GM12872 (cell line): ENCODE results near the gene CCHCR1.

Experiments
- CTCF ChIP-seq: IDR thresholded peaks from 3 replicates; pipeline ENCODE4 v1.5.1; 2011; ENCODE audit warnings: low read depth, mild to moderate bottlenecking, low read length, moderate library complexity; ENCODE audit not compliant: insufficient read depth

The CCHCR1 gene

DNA sequence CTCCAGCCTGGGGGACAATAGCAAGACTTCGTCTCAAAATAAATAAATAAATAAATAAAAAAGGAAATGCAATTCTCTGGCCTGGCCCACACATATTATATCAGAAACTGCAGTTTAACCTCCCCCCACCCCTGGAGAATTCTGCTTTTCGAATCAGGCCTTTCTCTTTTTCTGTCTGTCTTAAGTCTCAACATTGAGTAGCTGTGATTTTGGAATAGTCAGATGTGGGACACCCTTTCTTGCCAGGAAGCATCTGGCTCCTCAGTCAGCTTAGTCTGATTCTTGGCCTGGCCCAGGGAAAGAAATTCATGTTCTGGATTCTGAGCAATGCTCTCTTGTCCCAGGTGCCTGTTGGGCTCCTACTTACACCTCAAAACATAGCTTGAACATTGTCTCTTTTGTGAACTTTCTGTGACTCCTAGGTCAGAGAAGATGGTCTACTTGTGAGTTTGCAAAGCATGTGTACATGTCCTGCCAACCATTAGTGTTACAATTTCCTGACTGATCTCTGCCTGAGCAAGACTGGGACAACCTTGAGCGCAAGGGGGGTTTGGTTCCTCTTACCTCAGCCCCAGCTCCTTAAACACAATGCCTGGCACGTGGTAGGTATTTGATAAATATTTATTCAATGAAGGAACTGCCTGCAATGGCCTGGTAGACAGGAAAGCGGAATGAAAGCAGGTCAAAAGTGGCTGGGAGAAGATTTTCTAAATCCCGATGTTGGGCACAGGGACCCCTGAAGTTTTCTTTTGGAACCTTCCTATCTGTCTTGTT is 36.6 kb upstream of the CCHCR1 start:
- no peak for TF ChIP-seq CTCF

DNA sequence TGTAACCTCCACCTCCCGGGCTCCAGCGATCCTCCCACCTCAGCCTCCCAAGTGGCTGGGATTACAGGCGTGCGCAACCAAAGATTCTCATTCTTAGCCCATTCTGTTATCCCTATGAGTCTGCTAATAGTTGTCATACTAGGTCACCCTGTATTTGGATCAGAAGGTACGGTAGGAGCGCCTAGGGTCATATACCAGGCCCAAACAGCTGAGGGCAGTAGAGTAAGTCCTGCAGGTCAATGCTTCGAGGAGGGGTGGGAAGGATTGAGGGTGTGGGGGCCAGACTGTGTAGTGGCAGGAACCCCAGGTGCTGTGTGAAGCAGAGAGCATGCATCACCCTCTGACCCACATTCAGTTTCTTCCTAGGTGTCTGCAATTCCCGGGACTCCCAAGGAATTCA is 35.6 kb upstream of the CCHCR1 start:
- peak; percentile 41; the same call in 1 of the 3 replicates for TF ChIP-seq CTCF

DNA sequence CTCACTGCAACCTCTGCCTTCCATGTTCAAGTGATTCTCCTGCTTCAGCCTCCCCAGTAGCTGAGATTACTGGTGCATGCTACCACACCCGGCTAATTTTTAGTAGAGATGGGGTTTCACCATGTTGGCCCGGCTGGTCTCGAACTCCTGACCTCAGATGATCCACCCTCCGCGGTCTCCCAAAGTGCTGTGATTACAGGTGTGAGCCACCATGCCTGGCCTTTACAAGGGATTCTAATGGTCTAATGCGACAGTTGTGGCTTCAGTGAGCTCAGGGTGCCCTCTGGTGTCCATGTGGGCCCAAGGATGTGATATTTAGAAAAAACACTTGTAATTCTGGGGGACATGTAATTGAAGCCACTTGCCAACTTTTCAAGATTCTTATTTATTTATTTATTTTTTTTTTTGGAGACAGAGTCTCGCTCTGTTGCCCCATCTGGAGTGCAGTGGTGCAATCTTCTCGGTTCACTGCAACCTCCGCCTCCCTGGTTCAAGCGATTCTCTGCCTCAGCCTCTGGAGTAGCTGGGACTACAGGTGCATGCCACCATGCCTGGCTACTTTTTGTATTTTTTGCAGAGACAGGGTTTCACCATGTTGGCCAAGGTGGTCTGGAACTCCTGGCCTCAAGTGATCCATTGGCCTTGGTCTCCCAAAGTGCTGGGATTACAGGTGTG is 35.0 kb upstream of the CCHCR1 start:
- TF ChIP-seq CTCF = peak; percentile 70

DNA sequence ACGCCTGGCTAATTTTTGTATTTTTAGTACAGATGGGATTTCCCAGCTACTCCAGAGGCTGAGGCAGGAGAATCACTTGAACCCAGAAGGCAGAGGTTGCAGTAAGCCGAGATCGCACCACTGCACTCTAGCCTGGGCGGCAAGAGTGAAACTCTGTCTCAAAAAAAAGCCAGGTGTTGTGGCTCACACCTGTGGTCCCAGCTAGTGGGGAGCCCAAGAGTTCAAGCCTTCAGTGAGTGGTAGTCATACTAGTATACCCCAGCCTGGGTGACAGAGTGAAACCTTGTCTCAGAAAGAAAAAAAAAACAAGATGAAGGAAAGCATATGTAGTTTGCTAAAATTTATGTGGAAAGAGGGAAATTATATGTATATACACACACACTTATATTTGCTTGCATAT is 32.9 kb upstream of the CCHCR1 start:
- TF ChIP-seq CTCF = no peak

DNA sequence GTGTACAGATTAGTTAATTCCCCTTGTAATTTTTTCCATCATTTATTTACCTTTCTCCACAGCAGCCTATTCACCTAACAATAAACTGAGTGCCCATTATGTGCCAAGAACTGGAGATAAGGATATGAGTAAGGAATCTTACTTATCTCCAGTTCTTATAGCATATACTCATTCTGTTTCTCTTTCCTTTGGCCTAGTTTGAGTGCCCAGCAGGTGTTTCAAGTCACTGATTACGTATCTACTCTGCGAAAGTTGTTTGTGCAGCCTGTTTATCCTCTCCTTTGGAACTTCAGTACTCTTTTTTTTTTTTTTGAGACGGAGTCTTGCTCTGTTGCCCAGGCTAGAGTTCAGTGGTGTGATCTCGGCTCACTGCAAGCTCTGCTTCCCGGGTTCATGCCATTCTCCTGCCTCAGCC is 30.2 kb upstream of the CCHCR1 start:
- no peak for TF ChIP-seq CTCF

GRCh38 chr6:31186052-31186734 is 28.6 kb upstream of the CCHCR1 start:
- no peak for TF ChIP-seq CTCF

- no peak for TF ChIP-seq CTCF
Measured at GRCh38 chr6:31180500-31180899, 22.9 kb upstream of the CCHCR1 start.
